ENCODE measurements around the gene UGDH. TPM values are rescaled to one million over a fixed set of nuclear protein-coding genes. Genes with fewer than 3 reads are reported as not detected.

Gene UGDH
- total and polyA plus RNA-seq, 4 donors, result 33.1 to 241 (median 84.0) TPM

DNA sequence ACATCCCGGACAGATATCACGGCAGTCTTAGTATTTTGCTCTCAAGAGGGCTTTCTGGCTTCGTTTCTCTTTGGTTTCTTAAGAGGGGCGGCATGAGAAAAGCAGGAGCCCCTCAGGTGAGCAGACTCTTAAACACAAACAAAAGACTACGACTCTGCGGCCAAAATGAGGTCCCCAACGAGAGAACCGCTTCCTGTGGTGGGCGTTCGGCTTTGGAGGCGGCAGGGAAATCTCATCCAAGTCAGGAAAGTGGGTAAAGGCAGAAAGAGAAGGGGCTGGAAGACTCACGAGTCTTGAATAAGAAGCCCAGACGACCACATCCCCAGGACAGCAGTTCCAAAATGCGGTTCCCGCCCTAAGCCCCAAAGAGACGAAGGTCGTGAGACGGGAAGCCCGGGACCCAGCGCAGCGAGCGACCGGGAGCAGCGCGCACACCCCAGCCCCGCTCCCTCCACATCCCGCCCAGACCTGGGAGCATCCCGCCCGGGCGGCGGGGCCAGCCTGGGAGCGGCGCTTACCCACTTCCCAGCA is 409 bp downstream of the UGDH start:
- Histone ChIP-seq H3K36me3 (ENCODE audit: control insufficient read depth in 4 of 4, insufficient read depth in 3 of 4, low read depth in 1 of 4, low read length in 3 of 4) (peaks cover 0 to 2% (median 1%) of the 10 kb centered on the region in 4 donors), H3K9ac (ENCODE audit: low read depth in 1 of 2, low read length in 2 of 2) (peak overlapping the region; percentile 97 to 98), H3K27ac (ENCODE audit: low read depth in 1 of 2, low read length in 2 of 2) (peak overlapping the region; percentile 95 to 96), H3K9me3 (ENCODE audit: control insufficient read depth in 4 of 4, low read length in 3 of 4) (no peaks in the 10 kb centered on the region), H3K4me3 (ENCODE audit: low read depth in 1 of 3, low read length in 3 of 3) (peak overlapping the region; percentile 87 to 95 (median 95)), H3K27me3 (ENCODE audit: control insufficient read depth in 4 of 4, insufficient read depth in 4 of 4, low read length in 3 of 4) (no peaks in the 10 kb centered on the region), H3K4me1 (ENCODE audit: control insufficient read depth in 4 of 4, insufficient read depth in 4 of 4, low read length in 3 of 4) (peaks cover 0 to 51% (median 17%) of the 10 kb centered on the region in 4 donors)
- under 1% methylated on average over 33 of the region's 33 CpGs for WGBS
- no peak for TF ChIP-seq HNF4G (IDR thresholded peaks at IDR 0.05)
- TF ChIP-seq, protein P1, sequence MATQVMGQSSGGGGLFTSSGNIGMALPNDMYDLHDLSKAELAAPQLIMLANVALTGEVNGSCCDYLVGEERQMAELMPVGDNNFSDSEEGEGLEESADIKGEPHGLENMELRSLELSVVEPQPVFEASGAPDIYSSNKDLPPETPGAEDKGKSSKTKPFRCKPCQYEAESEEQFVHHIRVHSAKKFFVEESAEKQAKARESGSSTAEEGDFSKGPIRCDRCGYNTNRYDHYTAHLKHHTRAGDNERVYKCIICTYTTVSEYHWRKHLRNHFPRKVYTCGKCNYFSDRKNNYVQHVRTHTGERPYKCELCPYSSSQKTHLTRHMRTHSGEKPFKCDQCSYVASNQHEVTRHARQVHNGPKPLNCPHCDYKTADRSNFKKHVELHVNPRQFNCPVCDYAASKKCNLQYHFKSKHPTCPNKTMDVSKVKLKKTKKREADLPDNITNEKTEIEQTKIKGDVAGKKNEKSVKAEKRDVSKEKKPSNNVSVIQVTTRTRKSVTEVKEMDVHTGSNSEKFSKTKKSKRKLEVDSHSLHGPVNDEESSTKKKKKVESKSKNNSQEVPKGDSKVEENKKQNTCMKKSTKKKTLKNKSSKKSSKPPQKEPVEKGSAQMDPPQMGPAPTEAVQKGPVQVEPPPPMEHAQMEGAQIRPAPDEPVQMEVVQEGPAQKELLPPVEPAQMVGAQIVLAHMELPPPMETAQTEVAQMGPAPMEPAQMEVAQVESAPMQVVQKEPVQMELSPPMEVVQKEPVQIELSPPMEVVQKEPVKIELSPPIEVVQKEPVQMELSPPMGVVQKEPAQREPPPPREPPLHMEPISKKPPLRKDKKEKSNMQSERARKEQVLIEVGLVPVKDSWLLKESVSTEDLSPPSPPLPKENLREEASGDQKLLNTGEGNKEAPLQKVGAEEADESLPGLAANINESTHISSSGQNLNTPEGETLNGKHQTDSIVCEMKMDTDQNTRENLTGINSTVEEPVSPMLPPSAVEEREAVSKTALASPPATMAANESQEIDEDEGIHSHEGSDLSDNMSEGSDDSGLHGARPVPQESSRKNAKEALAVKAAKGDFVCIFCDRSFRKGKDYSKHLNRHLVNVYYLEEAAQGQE (IDR thresholded peaks at IDR 0.05), result no peak
- TF ChIP-seq RXRA (IDR thresholded peaks at IDR 0.05), result no peak
- no peak for TF ChIP-seq NR2F2 (IDR thresholded peaks at IDR 0.05)
- no peak for TF ChIP-seq FOXA1 (IDR thresholded peaks at IDR 0.05)
- no peak for TF ChIP-seq SP1 (IDR thresholded peaks at IDR 0.05)
- TF ChIP-seq RAD21 (IDR thresholded peaks at IDR 0.05), result no peak
- no peak for TF ChIP-seq TAF1 (conservative IDR thresholded peaks at IDR 0.05)
- TF ChIP-seq, protein P2, sequence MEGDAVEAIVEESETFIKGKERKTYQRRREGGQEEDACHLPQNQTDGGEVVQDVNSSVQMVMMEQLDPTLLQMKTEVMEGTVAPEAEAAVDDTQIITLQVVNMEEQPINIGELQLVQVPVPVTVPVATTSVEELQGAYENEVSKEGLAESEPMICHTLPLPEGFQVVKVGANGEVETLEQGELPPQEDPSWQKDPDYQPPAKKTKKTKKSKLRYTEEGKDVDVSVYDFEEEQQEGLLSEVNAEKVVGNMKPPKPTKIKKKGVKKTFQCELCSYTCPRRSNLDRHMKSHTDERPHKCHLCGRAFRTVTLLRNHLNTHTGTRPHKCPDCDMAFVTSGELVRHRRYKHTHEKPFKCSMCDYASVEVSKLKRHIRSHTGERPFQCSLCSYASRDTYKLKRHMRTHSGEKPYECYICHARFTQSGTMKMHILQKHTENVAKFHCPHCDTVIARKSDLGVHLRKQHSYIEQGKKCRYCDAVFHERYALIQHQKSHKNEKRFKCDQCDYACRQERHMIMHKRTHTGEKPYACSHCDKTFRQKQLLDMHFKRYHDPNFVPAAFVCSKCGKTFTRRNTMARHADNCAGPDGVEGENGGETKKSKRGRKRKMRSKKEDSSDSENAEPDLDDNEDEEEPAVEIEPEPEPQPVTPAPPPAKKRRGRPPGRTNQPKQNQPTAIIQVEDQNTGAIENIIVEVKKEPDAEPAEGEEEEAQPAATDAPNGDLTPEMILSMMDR (IDR thresholded peaks at IDR 0.05; ENCODE audit: low read depth, low read length, missing input control), result no peak
- TF ChIP-seq, protein P3, sequence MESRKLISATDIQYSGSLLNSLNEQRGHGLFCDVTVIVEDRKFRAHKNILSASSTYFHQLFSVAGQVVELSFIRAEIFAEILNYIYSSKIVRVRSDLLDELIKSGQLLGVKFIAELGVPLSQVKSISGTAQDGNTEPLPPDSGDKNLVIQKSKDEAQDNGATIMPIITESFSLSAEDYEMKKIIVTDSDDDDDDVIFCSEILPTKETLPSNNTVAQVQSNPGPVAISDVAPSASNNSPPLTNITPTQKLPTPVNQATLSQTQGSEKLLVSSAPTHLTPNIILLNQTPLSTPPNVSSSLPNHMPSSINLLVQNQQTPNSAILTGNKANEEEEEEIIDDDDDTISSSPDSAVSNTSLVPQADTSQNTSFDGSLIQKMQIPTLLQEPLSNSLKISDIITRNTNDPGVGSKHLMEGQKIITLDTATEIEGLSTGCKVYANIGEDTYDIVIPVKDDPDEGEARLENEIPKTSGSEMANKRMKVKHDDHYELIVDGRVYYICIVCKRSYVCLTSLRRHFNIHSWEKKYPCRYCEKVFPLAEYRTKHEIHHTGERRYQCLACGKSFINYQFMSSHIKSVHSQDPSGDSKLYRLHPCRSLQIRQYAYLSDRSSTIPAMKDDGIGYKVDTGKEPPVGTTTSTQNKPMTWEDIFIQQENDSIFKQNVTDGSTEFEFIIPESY (IDR thresholded peaks at IDR 0.05), result no peak
- no peak for TF ChIP-seq YY1 (IDR thresholded peaks at IDR 0.05)
- no peak for DNase-seq (ENCODE audit: low spot score)

DNA sequence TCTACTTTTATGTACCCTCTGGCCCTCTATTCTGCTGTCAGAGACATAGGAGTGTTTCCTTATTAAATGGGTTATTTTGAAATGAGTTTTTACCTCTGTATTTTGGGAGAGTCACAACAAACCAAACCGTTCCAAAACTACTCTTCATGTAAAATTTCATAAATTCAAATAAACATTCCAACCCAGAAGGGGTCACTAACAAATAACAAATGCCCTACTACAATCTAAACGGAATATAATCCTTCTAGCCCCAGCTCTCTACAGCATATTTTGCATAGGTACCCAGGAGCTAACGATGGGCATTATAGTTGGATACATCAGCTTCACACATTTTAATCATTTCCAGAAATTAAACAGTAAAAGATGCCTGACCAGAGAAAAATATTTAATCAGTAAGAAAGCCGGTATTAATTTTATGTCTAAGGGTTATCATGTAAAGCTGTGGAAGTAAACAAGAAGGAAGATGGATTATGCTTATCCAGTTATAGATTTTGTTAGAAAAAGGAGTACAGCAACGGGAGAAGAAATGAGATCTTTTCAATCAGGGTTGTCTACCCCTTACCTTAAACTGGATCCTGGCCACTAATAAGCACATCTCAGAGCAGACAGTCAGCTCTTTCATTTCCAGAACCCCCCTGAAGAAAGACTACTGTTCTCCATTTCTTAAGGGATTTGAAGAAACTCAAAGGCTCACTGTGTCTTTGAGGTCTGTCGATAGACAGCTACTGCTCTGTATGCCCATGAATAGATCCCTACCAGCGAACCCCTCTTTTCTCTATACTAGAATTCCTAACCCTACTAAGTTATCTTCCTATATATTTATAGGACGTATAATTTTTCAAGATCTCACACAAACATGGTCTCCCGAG is 1.2 kb downstream of the UGDH start:
- Histone ChIP-seq H3K4me3 (ENCODE audit: low read depth in 1 of 3, low read length in 3 of 3) (peak overlapping the region; percentile 87 to 95 (median 95)), H3K9ac (ENCODE audit: low read depth in 1 of 2, low read length in 2 of 2) (peak overlapping the region; percentile 97 to 98), H3K36me3 (ENCODE audit: control insufficient read depth in 4 of 4, insufficient read depth in 3 of 4, low read depth in 1 of 4, low read length in 3 of 4) (peaks cover 0 to 2% (median 2%) of the 10 kb centered on the region in 4 donors), H3K27ac (ENCODE audit: low read depth in 1 of 2, low read length in 2 of 2) (peak overlapping the region; percentile 95 to 96), H3K27me3 (ENCODE audit: control insufficient read depth in 4 of 4, insufficient read depth in 4 of 4, low read length in 3 of 4) (no peaks in the 10 kb centered on the region), H3K4me1 (ENCODE audit: control insufficient read depth in 4 of 4, insufficient read depth in 4 of 4, low read length in 3 of 4) (peaks cover 0 to 51% (median 18%) of the 10 kb centered on the region in 4 donors), H3K9me3 (ENCODE audit: control insufficient read depth in 4 of 4, low read length in 3 of 4) (no peaks in the 10 kb centered on the region)
- no peak for DNase-seq (ENCODE audit: low spot score)
- 10% methylated on average over 9 of the region's 9 CpGs for WGBS
- TF ChIP-seq GABPA (IDR thresholded peaks at IDR 0.05 in 1 of 2, conservative IDR thresholded peaks at IDR 0.05 in 1 of 2) (no peak), TAF1 (conservative IDR thresholded peaks at IDR 0.05) (no peak), EGR1 (IDR thresholded peaks at IDR 0.05; ENCODE audit: low read depth in 2 of 2) (no peak), RAD21 (IDR thresholded peaks at IDR 0.05) (no peak), NR2F2 (IDR thresholded peaks at IDR 0.05) (no peak), FOXA2 (IDR thresholded peaks at IDR 0.05) (no peak), HNF4A (conservative IDR thresholded peaks at IDR 0.05) (no peak), FOXA1 (IDR thresholded peaks at IDR 0.05) (no peak), HNF4G (IDR thresholded peaks at IDR 0.05) (no peak), RXRA (IDR thresholded peaks at IDR 0.05) (no peak), JUND (IDR thresholded peaks at IDR 0.05) (no peak)
- TF ChIP-seq, protein P2 (IDR thresholded peaks at IDR 0.05; ENCODE audit: low read depth, low read length, missing input control), result no peak
- TF ChIP-seq, protein P4, sequence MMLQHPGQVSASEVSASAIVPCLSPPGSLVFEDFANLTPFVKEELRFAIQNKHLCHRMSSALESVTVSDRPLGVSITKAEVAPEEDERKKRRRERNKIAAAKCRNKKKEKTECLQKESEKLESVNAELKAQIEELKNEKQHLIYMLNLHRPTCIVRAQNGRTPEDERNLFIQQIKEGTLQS (IDR thresholded peaks at IDR 0.05), result no peak

All from liver (tissue), 9 donors.